Heart left ventricle (tissue), 13 donors: ENCODE data around the gene CAMK2D.

Experiments used
- CTCF ChIP-seq, 12 donors: fragments of 200-600 bp; sonication (generic) in 4 of 12; IDR thresholded peaks; one replicate each; pipeline versions ENCODE4 v1.5.0 to v1.8.0; 2018 to 2022; ENCODE audit warnings: antibody characterized with exemption in 12 of 12, mild to moderate bottlenecking in 5 of 12
- POLR2A ChIP-seq, 2 donors: fragments of 450-650 bp; IDR thresholded peaks; one replicate each; pipeline ENCODE4 v1.6.1; 2017; ENCODE audit warnings: antibody characterized with exemption in 2 of 2, mild to moderate bottlenecking in 2 of 2, moderate library complexity in 2 of 2
- donor health status: ischemic (EF 13 %, LVEDD 7.1; RV severe dilation, severe dysfunction).
- donor health status: DM: no; HTN: yes; CAD: no.
- donor health status: DM: no; HTN: no; CAD: no.
- donor health status: ischemic (EF 25% LVEDD 6.9; RV normal size, moderate dysfunction).
- donor health status: ischemic (EF 25% LVEDD 5.7; RV mildly dilated, moderate dysfunction).
- donor health status: ischemic (EF 35%, LVEDD 5.7; RV mildly dilated, moderate dysfunction).
- donor health status: nonischemic (EF 11% LVEDD 7.7; RV severe dilation, severe dysfunction).
- donor health status: DM: yes; HTN: yes; CAD: no.
- donor health status: PGD.
- donor health status: ischemic (EF 29% LVEDD 5.4; RV normal size, mild dysfunction).
- donor health status: nonischemic (EF 23%, LVEDD 6.1; RV moderate dilation, normal function).

GRCh38 chr4:113410686-113411085, 350.9 kb downstream of the CAMK2D start:
- TF ChIP-seq CTCF (IDR thresholded peaks at IDR 0.05) (no peak), POLR2A (IDR thresholded peaks at IDR 0.05) (no peak)
